HUES48 (cell line): ENCODE results near the gene RBM38.

Source experiments
- H3K27ac ChIP-seq: one replicate; pipeline ENCODE4 v1.7.0; 2013; ENCODE audit warnings: low read depth, low read length, inconsistent platforms
- H3K27me3 ChIP-seq: 2 replicates; pipeline ENCODE4 v1.6.1; 2013; ENCODE audit warnings: mild to moderate bottlenecking, low read length; ENCODE audit not compliant: control insufficient read depth, insufficient read depth
- H3K36me3 ChIP-seq: 2 replicates; pipeline ENCODE4 v1.6.1; 2013; ENCODE audit warnings: low read length; ENCODE audit not compliant: control insufficient read depth, insufficient read depth
- H3K4me1 ChIP-seq: 2 replicates; pipeline ENCODE4 v1.6.1; 2013; ENCODE audit warnings: mild to moderate bottlenecking, low read length; ENCODE audit not compliant: control insufficient read depth, insufficient read depth
- H3K4me3 ChIP-seq: 2 replicates; pipeline ENCODE4 v1.5.1; 2013; ENCODE audit warnings: mild to moderate bottlenecking, low read depth, low read length
- H3K9ac ChIP-seq: 2 replicates; pipeline ENCODE4 v1.6.1; 2013; ENCODE audit warnings: mild to moderate bottlenecking, low read depth, low read length, moderate library complexity
- H3K9me3 ChIP-seq: 2 replicates; pipeline ENCODE4 v1.6.1; 2013; ENCODE audit warnings: low read length; ENCODE audit not compliant: control insufficient read depth, insufficient read depth

RBM38 gene

GRCh38 chr20:57451795-57452661 lies 60.8 kb downstream of the RBM38 start:
- Histone ChIP-seq H3K27me3 (no peaks in the 10 kb centered on the region), H3K4me3 (no peak overlapping the region), H3K36me3 (no peaks in the 10 kb centered on the region), H3K9ac (no peak overlapping the region), H3K9me3 (no peaks in the 10 kb centered on the region), H3K4me1 (no peaks in the 10 kb centered on the region), H3K27ac (no peak overlapping the region)

- no peak overlapping the region for H3K9ac ChIP-seq
- no peaks in the 10 kb centered on the region for H3K27me3 ChIP-seq
- H3K9me3 ChIP-seq: no peaks in the 10 kb centered on the region
- no peak overlapping the region for H3K27ac ChIP-seq
- no peaks in the 10 kb centered on the region for H3K4me1 ChIP-seq
- no peaks in the 10 kb centered on the region for H3K36me3 ChIP-seq
- H3K4me3 ChIP-seq: no peak overlapping the region
Observed at GRCh38 chr20:57455386-57455785, 64.2 kb downstream of the RBM38 start.

- H3K4me1 ChIP-seq: no peaks in the 10 kb centered on the region
- no peaks in the 10 kb centered on the region for H3K36me3 ChIP-seq
- no peaks in the 10 kb centered on the region for H3K27me3 ChIP-seq
- H3K27ac ChIP-seq: no peak overlapping the region
- H3K4me3 ChIP-seq: no peak overlapping the region
- H3K9me3 ChIP-seq: no peaks in the 10 kb centered on the region
- H3K9ac ChIP-seq: no peak overlapping the region
Observed at GRCh38 chr20:57456116-57456515, 64.9 kb downstream of the RBM38 start.

- Histone ChIP-seq H3K4me1 (no peaks in the 10 kb centered on the region), H3K36me3 (no peaks in the 10 kb centered on the region), H3K9me3 (no peaks in the 10 kb centered on the region), H3K27me3 (no peaks in the 10 kb centered on the region), H3K4me3 (no peak overlapping the region), H3K27ac (no peak overlapping the region), H3K9ac (no peak overlapping the region)
Observed at GRCh38 chr20:57457243-57458095, 66.3 kb downstream of the RBM38 start.

GRCh38 chr20:57458400-57459160 lies 67.4 kb downstream of the RBM38 start:
- Histone ChIP-seq H3K4me1 (no peaks in the 10 kb centered on the region), H3K27me3 (no peaks in the 10 kb centered on the region), H3K4me3 (no peak overlapping the region)

More at GRCh38 chr20:57458400-57459160, 67.4 kb downstream of the RBM38 start:
- Histone ChIP-seq H3K9me3 (no peaks in the 10 kb centered on the region), H3K27ac (no peak overlapping the region), H3K9ac (no peak overlapping the region), H3K36me3 (no peaks in the 10 kb centered on the region)
